Cardiac septum (tissue), 1 donor: ENCODE data around the gene CFAP58. TPM values are rescaled to one million over a fixed set of nuclear protein-coding genes. Genes with fewer than 3 reads are reported as not detected.

Experiments used
- DNase-seq: peaks from one replicate; pipeline ENCODE4 v3.0.0-alpha.2; 2020; ENCODE audit warnings: low spot score
- intact Hi-C: fragments of 100-400 bp; cut with DNase I; formaldehyde crosslinking; loops from one replicate; pipeline ENCODE4 v1.14.0; 2022
- total RNA-seq: library from RNA; stranded (reverse); fragmentation: NEBNext Ultra II Directional; extraction: Animal tissue kit (Norgen Biotek cat#: 25700); gene quantifications from one replicate; pipeline ENCODE4 v1.2.1, GENCODE V29; 2021
- donor health status: DM: no; HTN: no; CAD: no.

CFAP58 gene
- total RNA-seq, 1 donor from 2014 or later = 2.7 TPM

DNA sequence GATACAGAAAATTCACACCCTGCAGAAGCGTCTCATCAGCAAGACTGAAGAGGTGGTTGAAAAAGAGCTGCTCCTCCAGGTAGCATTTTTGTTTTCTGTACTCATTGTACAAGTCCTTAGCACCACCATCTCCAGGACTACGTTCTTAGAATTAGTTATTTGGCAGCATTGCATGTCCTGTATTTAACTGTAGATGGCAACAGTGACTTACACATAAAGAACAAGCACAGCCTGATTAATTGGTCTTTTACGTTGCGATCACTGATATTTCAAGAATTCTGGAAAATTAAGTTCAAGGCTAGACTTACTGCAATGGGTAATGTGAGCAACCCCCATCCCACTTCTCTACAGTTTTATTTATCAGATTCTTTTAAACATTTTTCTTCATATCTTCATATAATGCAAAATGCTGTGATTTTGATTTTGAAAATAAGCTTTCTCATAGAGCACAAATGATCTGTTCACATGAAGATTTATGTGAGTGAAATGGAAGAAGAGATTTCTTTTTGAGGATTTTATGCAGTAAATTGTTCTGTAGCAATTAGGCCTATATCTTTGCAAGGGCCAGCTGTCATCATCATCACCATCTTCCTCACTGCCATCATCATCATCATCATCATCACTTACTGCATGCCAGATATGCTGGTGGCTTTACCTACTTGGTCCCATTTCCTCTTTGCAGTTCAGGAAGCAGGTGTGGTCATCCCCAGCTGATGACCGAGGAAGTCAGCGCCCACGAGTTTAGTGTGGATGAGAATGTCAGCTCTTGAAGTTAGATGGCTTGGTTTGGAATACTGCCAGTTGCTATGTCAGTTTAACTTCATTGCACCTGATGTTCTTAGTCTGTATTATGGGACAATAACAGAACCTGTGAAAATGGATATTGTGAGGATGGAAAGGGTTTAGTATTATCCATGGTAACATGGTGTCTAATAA is 53.4 kb downstream of the CFAP58 start:
- no peak for DNase-seq
- intact Hi-C loops = loop anchor here (5.0 to 10.0 kb wide), 2 partner anchors 175 to 518 kb away; no protein-coding TSS in a partner anchor

DNA sequence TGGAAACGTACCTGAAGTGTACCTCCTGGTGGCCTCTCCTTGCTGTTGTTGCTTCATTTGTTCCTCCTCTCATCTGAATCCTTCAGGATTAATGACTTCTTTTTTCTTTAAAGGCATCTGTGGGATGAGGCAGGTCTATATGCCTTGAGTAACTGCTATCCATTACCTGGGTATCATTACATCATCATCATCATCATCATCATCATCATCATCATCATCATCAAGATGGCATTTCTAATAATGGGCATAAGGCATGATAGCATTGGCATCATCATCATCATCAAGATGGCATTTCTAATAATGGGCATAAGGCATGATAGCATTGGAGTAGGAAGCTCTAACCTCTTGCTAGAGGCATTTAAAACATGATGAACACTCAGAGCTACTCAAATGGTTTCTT is 59.9 kb downstream of the CFAP58 start:
- intact Hi-C loops = no loop called here
- no peak for DNase-seq

DNA sequence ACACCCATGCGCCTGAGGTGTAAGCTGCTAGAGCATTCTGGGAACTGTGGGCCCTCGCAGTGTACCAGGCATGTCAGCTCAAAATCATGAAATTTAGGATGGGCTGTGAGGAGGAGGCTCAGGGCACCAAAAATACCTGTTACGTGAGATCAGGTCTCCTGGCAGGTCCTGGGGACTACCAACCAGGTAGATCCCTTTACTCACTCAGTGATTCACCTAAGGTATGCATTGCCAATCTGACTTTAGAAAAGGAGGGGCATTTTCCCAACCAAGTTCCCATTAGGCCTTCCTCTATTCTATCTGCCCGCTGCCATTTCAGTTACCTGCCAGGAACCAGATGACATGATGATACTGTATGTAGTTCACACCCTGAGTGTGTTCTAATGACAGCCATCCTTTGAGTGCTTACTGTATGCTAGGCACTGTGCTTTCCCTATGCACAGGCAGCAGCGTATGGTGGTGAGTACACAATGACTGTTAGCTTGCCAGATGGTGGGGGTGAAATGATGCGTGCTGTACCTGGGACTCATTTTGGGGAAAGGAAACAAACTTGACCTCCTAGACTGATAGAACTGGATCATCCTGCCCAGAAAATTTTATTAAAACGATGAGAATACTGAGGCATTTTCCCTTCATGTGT is 62.0 kb downstream of the CFAP58 start:
- DNase-seq = no peak
- intact Hi-C loops = no loop called here

- intact Hi-C loops = no loop called here
- no peak for DNase-seq
These were observed 63.2 kb downstream of the CFAP58 start for GRCh38 chr10:104416851-104417250.

GRCh38 chr10:104417637-104418292 is 64.1 kb downstream of the CFAP58 start:
- intact Hi-C loops = no loop called here
- DNase-seq = no peak

DNA sequence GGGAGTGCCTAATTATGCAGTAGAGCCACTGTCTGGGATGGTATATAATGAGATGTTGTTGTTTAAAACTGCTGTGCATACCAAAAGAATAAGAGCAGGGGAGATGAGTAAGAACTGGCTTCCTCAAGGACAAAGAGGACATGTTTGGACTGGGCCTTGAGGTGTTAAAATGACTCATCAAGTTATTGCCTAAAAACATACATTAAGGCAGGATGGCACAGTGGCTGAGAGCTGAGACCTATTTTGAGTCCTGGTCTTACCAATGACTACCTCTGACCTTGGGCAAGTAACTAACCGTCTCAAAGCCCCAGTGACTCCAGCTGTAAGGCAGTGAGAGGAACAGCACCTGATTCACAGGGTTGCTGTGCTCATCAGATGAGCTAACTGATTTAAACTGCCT is 71.1 kb downstream of the CFAP58 start:
- no peak for DNase-seq
- intact Hi-C loops = no loop called here

DNA sequence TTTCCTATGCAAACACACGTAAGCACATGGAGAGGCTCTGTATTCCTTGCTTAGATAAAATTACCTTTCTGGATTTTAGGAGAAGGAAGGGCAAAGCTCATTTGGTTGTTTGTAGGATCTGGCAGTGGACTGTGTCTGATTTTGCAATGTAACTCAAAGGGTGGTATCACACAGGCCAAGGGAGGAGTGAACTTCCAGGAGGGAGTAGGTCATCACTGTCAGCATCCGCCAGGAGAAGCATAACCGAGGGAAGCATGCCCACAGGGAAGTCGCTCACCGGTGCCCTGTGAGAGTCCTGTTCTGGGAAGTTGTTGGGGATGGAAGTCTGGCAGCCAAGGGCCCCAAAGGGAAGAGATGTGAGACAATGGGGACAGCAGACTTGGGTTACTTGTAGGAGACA is 74.4 kb downstream of the CFAP58 start:
- intact Hi-C loops = no loop called here
- DNase-seq = no peak

- no peak for DNase-seq
- intact Hi-C loops = no loop called here
These were observed 76.2 kb downstream of the CFAP58 start for GRCh38 chr10:104429846-104430245.

GRCh38 chr10:104430360-104430759 is 76.7 kb downstream of the CFAP58 start:
- intact Hi-C loops = no loop called here
- DNase-seq = no peak

DNA sequence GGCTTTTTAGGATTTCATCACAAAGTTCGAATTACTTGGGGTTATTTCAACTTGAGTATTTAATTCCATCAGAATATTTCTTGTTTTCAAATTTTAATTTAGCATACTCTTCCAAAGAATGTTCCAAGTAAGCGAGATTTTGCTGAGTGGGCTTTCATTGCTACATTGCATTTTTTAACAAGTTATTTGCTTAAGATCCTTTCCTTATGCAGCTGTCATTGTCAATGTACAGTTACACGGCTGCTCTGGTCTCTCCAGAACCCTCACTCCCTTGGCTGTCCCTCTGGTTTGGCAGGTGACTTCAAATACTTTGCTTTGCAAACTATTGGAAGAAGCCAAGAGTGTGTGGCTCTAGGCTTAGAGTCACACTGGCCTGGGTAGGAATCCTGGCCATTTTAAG is 80.0 kb downstream of the CFAP58 start:
- intact Hi-C loops = no loop called here
- no peak for DNase-seq

DNA sequence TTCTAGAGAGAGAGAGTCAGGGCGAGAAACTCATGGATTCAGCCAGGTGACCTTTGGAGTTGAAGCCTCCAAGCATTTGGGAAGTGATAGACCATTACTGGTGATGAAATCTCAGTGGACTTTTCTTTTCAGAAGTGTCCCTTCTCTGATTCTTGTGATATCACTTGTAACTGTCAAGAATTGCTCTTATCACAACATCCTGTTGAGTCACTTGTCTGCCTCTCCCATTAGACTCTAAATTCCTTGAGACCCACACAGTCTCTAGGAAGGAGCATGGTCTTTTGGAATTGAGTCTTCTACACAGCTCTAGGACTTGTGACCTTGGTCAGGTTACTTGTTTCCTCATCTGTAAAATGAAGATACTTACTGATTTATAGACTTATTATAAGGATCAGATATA is 81.0 kb downstream of the CFAP58 start:
- intact Hi-C loops = no loop called here
- no peak for DNase-seq

- intact Hi-C loops = no loop called here
- no peak for DNase-seq
These were observed 82.2 kb downstream of the CFAP58 start for GRCh38 chr10:104435822-104436221.

DNA sequence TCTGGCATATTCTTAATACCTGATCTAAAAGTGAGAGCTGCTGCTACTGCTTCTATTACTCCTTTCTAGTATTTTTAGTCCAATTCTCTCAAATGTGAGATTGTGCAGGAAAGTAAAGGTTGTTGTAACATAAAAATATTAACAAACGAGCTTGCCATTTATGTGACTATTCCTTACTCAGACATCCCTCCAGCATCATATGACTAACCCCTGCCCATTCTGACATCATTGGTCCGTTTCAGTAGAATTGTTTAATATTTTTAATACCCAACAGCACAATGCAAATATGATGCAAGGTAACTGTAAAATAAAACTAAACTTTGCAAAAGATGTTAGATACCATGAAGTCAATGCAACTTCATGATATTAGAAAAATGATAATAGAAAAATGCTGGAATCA is 83.6 kb downstream of the CFAP58 start:
- intact Hi-C loops = no loop called here
- no peak for DNase-seq

GRCh38 chr10:104440221-104440620 is 86.6 kb downstream of the CFAP58 start:
- no peak for DNase-seq
- intact Hi-C loops = no loop called here

DNA sequence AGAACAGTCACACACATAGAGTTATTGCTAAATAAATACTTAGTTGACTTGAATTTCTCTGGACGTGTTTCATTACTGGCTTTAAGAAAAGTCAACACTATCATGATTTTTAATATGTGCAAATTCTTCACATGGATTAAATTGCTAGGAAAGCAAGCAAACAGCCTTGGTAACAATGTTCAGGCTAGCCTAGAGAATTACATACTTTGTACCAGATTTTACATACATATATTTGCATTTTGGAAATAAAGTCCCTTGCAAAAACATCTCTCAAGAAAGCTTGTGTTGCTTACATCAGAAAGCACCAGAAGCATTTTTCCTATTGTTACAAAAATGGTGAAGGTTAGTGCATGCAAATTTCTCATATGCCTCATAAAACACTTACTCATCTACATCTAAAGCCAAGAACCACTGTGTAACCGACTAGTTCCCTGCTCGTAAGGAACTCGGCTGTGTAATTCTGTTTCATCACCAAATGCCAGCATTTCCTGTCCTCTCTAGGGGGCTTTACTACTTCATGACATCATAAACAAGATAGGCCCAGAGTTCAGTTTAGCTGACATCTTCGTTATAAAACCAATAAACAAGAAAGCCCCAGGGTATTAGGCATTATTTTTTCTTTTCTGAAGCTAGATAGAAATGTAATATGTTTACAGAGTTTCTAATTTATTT is 87.8 kb downstream of the CFAP58 start:
- intact Hi-C loops = no loop called here
- no peak for DNase-seq

DNA sequence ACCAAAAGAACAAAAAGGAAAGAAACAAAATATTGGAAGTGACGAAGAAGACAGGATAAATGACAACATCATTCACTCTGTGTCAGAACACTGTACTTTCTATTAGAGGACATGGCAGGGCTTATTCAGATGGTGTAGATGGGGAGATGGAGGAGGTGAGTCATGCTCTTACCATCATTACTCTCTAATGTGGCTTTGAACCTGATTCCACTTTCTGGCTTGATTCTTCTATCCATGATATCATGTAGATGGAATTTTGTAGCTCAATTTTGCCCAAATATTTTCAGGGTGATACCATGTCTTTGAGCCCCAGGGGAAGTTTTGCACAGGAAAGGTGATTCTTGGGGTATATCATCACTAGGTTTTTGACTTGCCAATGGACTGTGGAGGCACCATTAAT is 91.7 kb downstream of the CFAP58 start:
- intact Hi-C loops = no loop called here
- DNase-seq = no peak

DNA sequence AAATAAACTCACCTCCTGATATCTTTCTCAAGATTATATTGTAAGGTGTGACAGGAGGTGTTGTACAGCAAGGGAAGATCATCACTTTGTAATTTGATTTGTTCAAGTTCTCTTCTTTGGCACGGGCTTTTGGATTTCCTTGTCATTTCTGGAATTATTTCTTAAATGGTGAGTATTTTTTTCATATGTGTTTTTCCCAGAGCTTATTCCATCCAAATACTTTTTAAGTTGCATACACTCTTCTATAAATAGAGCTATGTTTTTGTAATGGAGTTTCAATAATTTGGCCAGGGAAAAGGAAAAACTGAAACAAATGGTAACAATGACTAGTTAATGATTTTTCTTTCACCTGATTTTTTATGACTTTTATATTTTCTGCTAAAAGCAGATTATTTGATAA is 92.5 kb downstream of the CFAP58 start:
- DNase-seq = no peak
- intact Hi-C loops = no loop called here

- intact Hi-C loops = no loop called here
- DNase-seq = no peak
These were observed 93.7 kb downstream of the CFAP58 start for GRCh38 chr10:104447331-104447730.

DNA sequence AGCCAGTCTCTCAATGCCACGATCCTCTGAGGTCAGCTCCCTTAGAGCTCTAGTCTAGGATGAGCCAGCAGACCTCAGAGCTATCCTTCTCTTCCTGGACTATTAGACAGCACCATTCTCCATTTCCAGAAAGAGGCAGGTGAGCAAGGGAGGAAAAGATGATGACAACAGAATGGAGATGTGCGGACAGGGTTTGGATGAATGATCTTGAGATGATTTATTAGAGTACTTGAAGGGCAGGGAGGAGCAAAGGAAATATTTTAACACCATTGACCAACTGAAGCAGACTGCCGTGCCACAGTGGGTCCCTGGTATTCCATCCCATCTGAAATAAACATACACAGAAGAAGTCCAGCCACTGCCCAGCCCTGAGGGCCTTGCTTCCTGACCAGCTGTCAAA is 94.3 kb downstream of the CFAP58 start:
- intact Hi-C loops = no loop called here
- no peak for DNase-seq

DNA sequence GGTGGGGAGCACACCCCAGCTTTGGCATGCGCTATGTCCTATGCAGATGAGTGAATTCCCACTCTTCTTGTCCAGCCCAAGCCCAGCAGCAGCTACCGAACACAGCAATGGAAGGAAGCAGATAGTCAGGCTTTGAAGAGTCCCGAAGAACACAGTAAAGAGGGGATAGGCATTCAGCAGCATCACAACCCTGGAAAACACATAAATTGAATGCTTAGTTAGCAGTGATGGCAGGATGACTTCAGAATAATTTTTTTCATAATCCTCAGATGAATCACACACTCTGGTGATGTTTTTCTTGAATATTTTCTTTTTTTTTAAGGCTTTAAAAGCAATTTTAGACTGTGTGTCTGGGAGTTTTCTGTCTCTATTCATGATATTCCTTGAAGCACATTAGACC is 95.8 kb downstream of the CFAP58 start:
- no peak for DNase-seq
- intact Hi-C loops = no loop called here
